ENCODE measurements around the gene TRMT2A. TPM values are rescaled to one million over a fixed set of nuclear protein-coding genes. Genes with fewer than 3 reads are reported as not detected.
A peak's percentile ranks its signal among the peaks of the same experiment; 100 is the strongest.

The TRMT2A gene
- total RNA-seq, 3 donors from 2014 or later (not counting 1 experiment from before 2014, with no cell fraction given): 86.4 to 104 (median 86.5) TPM

DNA sequence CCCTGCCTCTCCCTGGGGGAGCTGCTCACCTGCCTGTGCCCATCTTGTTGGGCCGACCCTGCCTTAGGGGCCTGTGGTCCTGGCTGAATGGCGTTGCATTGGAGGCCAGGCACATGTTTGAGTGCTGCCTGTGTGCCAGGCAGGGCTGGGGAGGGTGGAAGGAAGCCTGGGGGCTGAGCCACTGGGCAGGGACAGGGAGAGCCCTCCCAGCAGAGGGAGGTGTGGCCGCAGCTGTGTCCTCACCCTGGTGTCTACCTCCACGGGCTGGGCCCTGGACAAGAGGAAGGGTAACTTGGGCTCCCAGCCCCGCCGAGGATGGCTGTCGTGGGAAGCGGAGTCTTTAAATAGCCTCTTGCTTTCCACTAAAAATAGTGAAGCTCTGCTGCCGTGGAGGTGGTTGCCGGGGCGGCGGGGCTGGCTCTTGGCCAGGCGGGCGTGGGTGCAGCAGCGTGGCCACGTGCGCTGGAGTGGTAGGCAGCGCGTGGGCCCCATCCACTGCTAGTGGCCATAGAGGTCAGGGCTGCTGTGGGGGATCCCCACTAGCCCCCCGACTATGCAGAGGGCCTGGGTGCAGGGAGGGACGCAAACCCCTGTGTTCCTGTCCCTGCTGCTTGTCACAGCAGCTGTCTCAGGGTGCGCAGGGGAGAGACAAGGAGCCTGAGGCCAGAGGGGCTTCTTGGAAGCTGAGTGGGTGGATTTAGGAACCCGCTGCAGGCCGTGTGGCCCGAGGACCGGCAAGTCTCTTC lies 20.8 kb upstream of the TRMT2A start:
- DNase-seq (no peak), ATAC-seq (no peak)
- no peaks in the 10 kb centered on the region for H3K27me3 ChIP-seq (ENCODE audit: control insufficient read depth, insufficient read depth, low read length)
- H3K4me3 ChIP-seq (ENCODE audit: low read length): no peak overlapping the region
- Mint-ChIP-seq H3K4me1 (peaks cover 6 to 47% of the 10 kb centered on the region in 2 donors), H3K27me3 (ENCODE audit: low read depth in 2 of 2) (no peaks in the 10 kb centered on the region), H3K4me3 (no peak overlapping the region), H3K36me3 (no peaks in the 10 kb centered on the region), H3K9me3 (no peaks in the 10 kb centered on the region), H3K27ac (peak overlapping the region in 1 of 2 donors; percentile 52)
- peaks cover 42% of the 10 kb centered on the region for H3K4me1 ChIP-seq (ENCODE audit: control insufficient read depth, insufficient read depth, low read length)
- no peaks in the 10 kb centered on the region for H3K9me3 ChIP-seq (ENCODE audit: control insufficient read depth, insufficient read depth, low read length)
- TF ChIP-seq, protein P1, sequence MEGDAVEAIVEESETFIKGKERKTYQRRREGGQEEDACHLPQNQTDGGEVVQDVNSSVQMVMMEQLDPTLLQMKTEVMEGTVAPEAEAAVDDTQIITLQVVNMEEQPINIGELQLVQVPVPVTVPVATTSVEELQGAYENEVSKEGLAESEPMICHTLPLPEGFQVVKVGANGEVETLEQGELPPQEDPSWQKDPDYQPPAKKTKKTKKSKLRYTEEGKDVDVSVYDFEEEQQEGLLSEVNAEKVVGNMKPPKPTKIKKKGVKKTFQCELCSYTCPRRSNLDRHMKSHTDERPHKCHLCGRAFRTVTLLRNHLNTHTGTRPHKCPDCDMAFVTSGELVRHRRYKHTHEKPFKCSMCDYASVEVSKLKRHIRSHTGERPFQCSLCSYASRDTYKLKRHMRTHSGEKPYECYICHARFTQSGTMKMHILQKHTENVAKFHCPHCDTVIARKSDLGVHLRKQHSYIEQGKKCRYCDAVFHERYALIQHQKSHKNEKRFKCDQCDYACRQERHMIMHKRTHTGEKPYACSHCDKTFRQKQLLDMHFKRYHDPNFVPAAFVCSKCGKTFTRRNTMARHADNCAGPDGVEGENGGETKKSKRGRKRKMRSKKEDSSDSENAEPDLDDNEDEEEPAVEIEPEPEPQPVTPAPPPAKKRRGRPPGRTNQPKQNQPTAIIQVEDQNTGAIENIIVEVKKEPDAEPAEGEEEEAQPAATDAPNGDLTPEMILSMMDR (IDR thresholded peaks at IDR 0.05): no peak
- WGBS (ENCODE audit: insufficient coverage): 41% methylated on average over 26 of the region's 26 CpGs
- no peak overlapping the region for H3K27ac ChIP-seq (ENCODE audit: low read length)
- intact Hi-C loops (cut with micrococcal nuclease): no loop called here
- peaks cover 7% of the 10 kb centered on the region for H3K36me3 ChIP-seq (ENCODE audit: control insufficient read depth, insufficient read depth, low read length)

GRCh38 chr22:20137113-20137512 lies 20.1 kb upstream of the TRMT2A start:
- Mint-ChIP-seq H3K36me3 (no peaks in the 10 kb centered on the region), H3K27me3 (ENCODE audit: low read depth in 2 of 2) (no peaks in the 10 kb centered on the region)
- intact Hi-C loops (cut with micrococcal nuclease): no loop called here

DNA sequence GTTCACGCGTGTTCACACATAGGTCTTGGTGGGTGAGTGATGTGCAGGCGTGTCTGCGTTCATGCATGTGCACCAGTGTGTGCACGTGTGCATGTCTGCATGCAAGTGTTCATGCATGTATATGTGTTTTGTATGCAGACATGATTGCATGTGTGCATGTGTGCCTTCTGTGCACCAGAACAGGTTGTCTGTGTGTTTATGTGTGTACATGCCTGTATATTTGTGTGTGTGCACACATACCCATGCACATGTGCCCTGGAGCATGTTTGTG lies 19.5 kb upstream of the TRMT2A start:
- H3K27me3 ChIP-seq (ENCODE audit: control insufficient read depth, insufficient read depth, low read length): no peaks in the 10 kb centered on the region
- Mint-ChIP-seq H3K4me3 (no peak overlapping the region), H3K9me3 (no peaks in the 10 kb centered on the region), H3K27me3 (ENCODE audit: low read depth in 2 of 2) (no peaks in the 10 kb centered on the region), H3K36me3 (no peaks in the 10 kb centered on the region), H3K4me1 (peaks cover 6 to 49% of the 10 kb centered on the region in 2 donors), H3K27ac (no peak overlapping the region)
- peaks cover 6% of the 10 kb centered on the region for H3K36me3 ChIP-seq (ENCODE audit: control insufficient read depth, insufficient read depth, low read length)
- no peak for DNase-seq
- intact Hi-C loops (cut with micrococcal nuclease): no loop called here
- TF ChIP-seq, protein P1 (IDR thresholded peaks at IDR 0.05): no peak
- H3K4me3 ChIP-seq (ENCODE audit: low read length): no peak overlapping the region
- no peaks in the 10 kb centered on the region for H3K9me3 ChIP-seq (ENCODE audit: control insufficient read depth, insufficient read depth, low read length)
- H3K4me1 ChIP-seq (ENCODE audit: control insufficient read depth, insufficient read depth, low read length): peaks cover 49% of the 10 kb centered on the region
- no peak for ATAC-seq
- 97% methylated on average over 5 of the region's 5 CpGs for WGBS (ENCODE audit: insufficient coverage)
- H3K27ac ChIP-seq (ENCODE audit: low read length): no peak overlapping the region

More at GRCh38 chr22:20137113-20137512, 20.1 kb upstream of the TRMT2A start:
- DNase-seq (no peak), ATAC-seq (no peak)
- Histone ChIP-seq H3K4me1 (ENCODE audit: control insufficient read depth, insufficient read depth, low read length) (peaks cover 49% of the 10 kb centered on the region), H3K9me3 (ENCODE audit: control insufficient read depth, insufficient read depth, low read length) (no peaks in the 10 kb centered on the region), H3K36me3 (ENCODE audit: control insufficient read depth, insufficient read depth, low read length) (peaks cover 6% of the 10 kb centered on the region), H3K27me3 (ENCODE audit: control insufficient read depth, insufficient read depth, low read length) (no peaks in the 10 kb centered on the region), H3K27ac (ENCODE audit: low read length) (no peak overlapping the region), H3K4me3 (ENCODE audit: low read length) (no peak overlapping the region)
- Mint-ChIP-seq H3K27ac (no peak overlapping the region), H3K4me3 (no peak overlapping the region), H3K4me1 (peaks cover 6 to 49% of the 10 kb centered on the region in 2 donors), H3K9me3 (no peaks in the 10 kb centered on the region)
- 88% methylated on average over 13 of the region's 13 CpGs for WGBS (ENCODE audit: insufficient coverage)
- TF ChIP-seq, protein P1 (IDR thresholded peaks at IDR 0.05): no peak

Data from natural killer cell (primary cell).